Measurements from ENCODE around the gene ZDHHC24.

ZDHHC24 gene

DNA sequence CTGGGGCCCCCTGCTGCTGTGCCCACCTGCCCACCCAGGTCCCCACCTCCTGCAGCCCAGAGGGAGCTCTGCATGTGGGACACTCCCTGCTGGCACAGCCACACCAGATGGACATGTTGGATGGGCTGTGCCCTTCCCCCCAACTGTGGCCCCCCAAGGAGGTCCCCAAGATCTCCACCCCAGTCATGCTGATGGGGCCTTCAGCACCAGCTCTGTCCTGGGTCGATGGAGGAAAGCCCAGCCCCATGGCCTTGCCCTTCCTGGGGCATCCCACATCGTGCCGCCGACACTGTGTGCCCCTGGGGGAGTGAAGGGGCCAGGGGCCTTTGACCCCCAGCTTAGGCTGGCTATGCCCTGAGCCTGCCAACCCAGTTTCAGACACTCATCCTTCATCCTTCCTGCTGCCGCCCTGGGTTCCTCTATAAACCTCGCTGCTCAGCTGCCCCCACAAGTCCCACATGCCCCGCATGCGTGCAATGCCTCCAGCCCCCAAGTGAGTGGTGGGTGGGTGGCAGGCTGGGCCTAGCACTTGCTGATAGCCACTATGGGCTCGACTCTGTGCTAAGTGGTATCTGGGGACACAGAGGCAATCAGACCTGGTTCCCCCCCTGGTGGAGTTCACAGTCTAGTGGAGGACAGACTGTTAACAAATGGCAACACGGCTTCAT lies 69.5 kb downstream of the ZDHHC24 start:
- H3K4me1 ChIP-seq (ENCODE audit: control insufficient read depth, insufficient read depth, low read length, poor library complexity, severe bottlenecking) = peaks cover 17% of the 10 kb centered on the region

DNA sequence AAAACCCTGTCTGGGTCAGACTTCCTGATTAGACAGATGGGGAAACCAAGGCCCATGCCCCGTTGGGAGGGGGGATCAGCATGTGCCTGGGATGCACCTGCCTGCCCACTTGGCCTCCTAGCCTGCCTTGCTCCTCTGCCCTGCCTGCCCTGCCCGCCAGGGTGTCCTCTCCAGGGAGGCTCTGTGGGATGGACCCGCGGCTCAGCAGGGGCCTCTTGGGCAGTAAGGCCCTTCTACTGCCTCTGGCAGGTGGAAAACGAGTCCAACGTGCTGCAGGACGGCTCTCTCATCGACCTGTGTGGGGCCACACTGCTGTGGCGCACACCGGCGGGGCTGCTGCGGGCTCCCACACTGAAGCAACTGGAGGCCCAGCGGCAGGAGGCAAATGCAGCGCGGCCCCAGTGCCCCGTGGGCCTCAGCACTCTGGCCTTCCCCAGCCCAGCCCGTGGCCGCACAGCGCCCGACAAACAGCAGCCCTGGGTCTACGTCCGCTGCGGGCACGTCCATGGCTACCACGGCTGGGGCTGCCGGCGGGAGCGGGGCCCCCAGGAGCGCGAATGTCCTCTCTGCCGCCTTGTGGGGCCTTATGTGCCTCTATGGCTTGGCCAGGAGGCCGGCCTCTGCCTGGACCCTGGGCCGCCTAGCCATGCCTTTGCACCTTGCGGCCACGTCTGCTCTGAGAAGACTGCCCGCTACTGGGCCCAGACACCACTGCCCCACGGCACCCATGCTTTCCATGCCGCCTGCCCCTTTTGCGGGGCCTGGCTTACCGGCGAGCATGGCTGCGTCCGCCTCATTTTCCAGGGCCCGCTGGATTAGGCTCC lies 70.3 kb downstream of the ZDHHC24 start:
- Histone ChIP-seq H3K27ac (ENCODE audit: insufficient read depth, low read length, poor library complexity, severe bottlenecking) (no peak overlapping the region), H3K9me3 (ENCODE audit: control insufficient read depth, low read length) (no peaks in the 10 kb centered on the region), H3K36me3 (ENCODE audit: control insufficient read depth, insufficient read depth, low read length) (peaks cover 16% of the 10 kb centered on the region), H3K27me3 (replicated peaks; ENCODE audit: control insufficient read depth, insufficient read depth, low read length, poor library complexity, severe bottlenecking) (no peaks in the 10 kb centered on the region), H3K4me3 (ENCODE audit: insufficient read depth, low read depth, low read length, poor library complexity, severe bottlenecking) (no peak overlapping the region), H3K4me1 (ENCODE audit: control insufficient read depth, insufficient read depth, low read length, poor library complexity, severe bottlenecking) (peaks cover 12% of the 10 kb centered on the region)
- DNase-seq = no peak

More for the DNA sequence above, 69.5 kb downstream of the ZDHHC24 start:
- Histone ChIP-seq H3K36me3 (ENCODE audit: control insufficient read depth, insufficient read depth, low read length) (peaks cover 16% of the 10 kb centered on the region), H3K9me3 (ENCODE audit: control insufficient read depth, low read length) (no peaks in the 10 kb centered on the region), H3K27me3 (replicated peaks; ENCODE audit: control insufficient read depth, insufficient read depth, low read length, poor library complexity, severe bottlenecking) (no peaks in the 10 kb centered on the region), H3K27ac (ENCODE audit: insufficient read depth, low read length, poor library complexity, severe bottlenecking) (no peak overlapping the region), H3K4me3 (ENCODE audit: insufficient read depth, low read depth, low read length, poor library complexity, severe bottlenecking) (no peak overlapping the region)
- no peak for DNase-seq

DNA sequence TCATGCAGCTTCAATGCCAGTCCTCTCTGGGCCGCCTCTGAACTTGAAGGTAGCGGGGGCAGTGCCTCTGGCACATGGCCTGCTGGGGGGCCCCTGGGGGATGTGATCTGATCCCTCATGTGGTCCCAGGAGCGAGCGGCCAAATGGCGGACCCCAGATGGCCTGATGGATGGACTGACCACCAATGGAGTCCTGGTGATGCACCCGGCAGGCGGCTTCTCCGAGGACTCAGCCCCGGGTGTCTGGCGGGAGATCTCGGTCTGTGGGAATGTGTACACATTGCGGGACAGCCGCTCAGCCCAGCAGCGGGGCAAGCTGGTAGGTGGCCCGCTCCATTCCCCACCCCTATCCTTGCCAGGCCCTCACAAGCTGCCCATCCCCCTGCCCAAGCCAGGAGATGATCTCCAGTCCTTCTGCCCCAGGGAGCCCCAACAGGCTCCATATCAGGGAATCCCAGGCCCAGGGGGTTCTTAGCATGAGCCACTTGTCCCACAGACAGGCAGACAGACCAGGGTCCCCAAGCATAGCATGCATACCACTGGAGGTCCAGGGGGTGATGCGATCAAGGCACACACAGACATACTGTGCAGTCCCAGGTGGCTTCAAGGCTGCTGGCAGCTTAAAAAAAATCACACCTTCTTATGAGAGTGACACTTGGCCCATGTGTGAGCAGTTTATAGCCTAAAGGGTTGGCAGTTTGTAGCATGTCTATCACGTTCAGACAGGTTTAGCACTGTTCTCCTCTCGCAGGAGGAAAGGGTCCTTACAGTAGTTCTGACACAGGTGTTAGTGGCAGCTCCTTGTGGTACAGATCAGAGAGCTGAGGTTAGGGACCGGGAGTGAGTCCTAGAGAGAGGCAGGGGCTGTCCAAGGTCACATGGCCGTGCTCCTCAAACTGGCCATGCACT lies 72.0 kb downstream of the ZDHHC24 start:
- Histone ChIP-seq H3K4me3 (ENCODE audit: insufficient read depth, low read depth, low read length, poor library complexity, severe bottlenecking) (no peak overlapping the region), H3K4me1 (ENCODE audit: control insufficient read depth, insufficient read depth, low read length, poor library complexity, severe bottlenecking) (peaks cover under 1% of the 10 kb centered on the region), H3K9me3 (ENCODE audit: control insufficient read depth, low read length) (no peaks in the 10 kb centered on the region), H3K27ac (ENCODE audit: insufficient read depth, low read length, poor library complexity, severe bottlenecking) (no peak overlapping the region), H3K27me3 (replicated peaks; ENCODE audit: control insufficient read depth, insufficient read depth, low read length, poor library complexity, severe bottlenecking) (no peaks in the 10 kb centered on the region), H3K36me3 (ENCODE audit: control insufficient read depth, insufficient read depth, low read length) (peaks cover 16% of the 10 kb centered on the region)
- DNase-seq = no peak

DNA sequence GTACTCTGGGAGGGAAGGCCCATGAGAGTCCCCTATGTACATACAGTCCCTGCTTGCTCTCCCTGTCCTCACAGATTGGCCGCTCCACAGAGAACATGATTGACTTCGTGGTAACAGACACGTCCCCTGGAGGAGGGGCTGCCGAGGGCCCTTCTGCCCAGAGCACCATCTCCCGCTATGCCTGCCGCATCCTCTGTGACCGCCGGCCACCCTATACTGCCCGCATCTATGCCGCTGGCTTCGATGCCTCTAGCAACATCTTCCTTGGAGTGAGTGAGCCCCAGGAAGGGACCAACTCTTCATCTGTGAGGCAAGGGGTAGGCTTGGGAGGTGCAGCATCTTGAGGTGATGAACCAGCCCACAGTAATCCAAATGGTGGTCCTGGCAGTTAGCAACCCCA lies 72.7 kb downstream of the ZDHHC24 start:
- DNase-seq = no peak
- no peaks in the 10 kb centered on the region for H3K4me1 ChIP-seq (ENCODE audit: control insufficient read depth, insufficient read depth, low read length, poor library complexity, severe bottlenecking)
- no peak overlapping the region for H3K4me3 ChIP-seq (ENCODE audit: insufficient read depth, low read depth, low read length, poor library complexity, severe bottlenecking)
- no peaks in the 10 kb centered on the region for H3K27me3 ChIP-seq (replicated peaks; ENCODE audit: control insufficient read depth, insufficient read depth, low read length, poor library complexity, severe bottlenecking)
- no peaks in the 10 kb centered on the region for H3K9me3 ChIP-seq (ENCODE audit: control insufficient read depth, low read length)
- H3K27ac ChIP-seq (ENCODE audit: insufficient read depth, low read length, poor library complexity, severe bottlenecking) = no peak overlapping the region
- H3K36me3 ChIP-seq (ENCODE audit: control insufficient read depth, insufficient read depth, low read length) = peaks cover 16% of the 10 kb centered on the region

DNA sequence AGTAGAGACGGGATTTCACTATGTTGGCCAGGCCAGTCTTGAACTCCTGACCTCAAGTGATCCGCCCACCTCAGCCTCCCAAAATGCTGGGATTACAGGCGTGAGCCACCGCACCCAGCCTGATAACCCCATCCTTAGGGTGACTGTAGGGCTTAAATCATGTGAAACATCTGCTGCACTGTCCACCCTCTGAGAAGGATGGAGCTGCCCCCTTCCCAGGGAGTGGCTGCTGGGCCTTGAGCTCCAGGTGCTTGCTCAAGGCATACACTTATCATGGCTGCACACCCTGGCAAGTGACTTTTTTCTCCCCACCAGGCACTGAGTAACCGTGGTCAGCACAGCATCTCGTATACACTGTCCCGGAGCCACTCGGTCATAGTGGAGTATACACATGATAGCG lies 73.8 kb downstream of the ZDHHC24 start:
- Histone ChIP-seq H3K36me3 (ENCODE audit: control insufficient read depth, insufficient read depth, low read length) (peaks cover 16% of the 10 kb centered on the region), H3K4me3 (ENCODE audit: insufficient read depth, low read depth, low read length, poor library complexity, severe bottlenecking) (no peak overlapping the region)

DNA sequence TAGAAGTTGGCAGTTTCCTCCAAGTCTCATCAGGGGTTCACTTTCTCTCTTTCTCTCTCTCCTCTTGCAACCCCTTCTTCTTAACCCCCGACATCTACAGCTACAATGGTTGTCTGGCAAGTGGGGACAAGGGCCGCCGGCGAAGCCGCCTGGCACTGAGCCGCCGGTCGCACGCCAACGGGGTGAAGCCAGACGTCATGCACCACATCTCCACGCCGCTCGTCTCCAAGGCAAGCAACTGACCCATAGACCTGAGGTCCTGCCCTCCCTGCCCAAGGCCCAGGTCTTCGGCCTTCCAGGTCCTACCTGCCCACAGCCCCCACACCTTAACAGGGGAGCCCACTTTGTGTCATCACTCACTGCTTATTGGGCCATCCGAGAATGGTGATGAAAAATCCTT lies 74.7 kb downstream of the ZDHHC24 start:
- no peaks in the 10 kb centered on the region for H3K27me3 ChIP-seq (replicated peaks; ENCODE audit: control insufficient read depth, insufficient read depth, low read length, poor library complexity, severe bottlenecking)
- H3K9me3 ChIP-seq (ENCODE audit: control insufficient read depth, low read length) = no peaks in the 10 kb centered on the region
- no peak for DNase-seq
- no peak overlapping the region for H3K27ac ChIP-seq (ENCODE audit: insufficient read depth, low read length, poor library complexity, severe bottlenecking)
- peaks cover 16% of the 10 kb centered on the region for H3K36me3 ChIP-seq (ENCODE audit: control insufficient read depth, insufficient read depth, low read length)
- H3K4me3 ChIP-seq (ENCODE audit: insufficient read depth, low read depth, low read length, poor library complexity, severe bottlenecking) = no peak overlapping the region
- H3K4me1 ChIP-seq (ENCODE audit: control insufficient read depth, insufficient read depth, low read length, poor library complexity, severe bottlenecking) = peaks cover 13% of the 10 kb centered on the region

More for the DNA sequence above, 73.8 kb downstream of the ZDHHC24 start:
- Histone ChIP-seq H3K27ac (ENCODE audit: insufficient read depth, low read length, poor library complexity, severe bottlenecking) (no peak overlapping the region), H3K4me1 (ENCODE audit: control insufficient read depth, insufficient read depth, low read length, poor library complexity, severe bottlenecking) (peaks cover 10% of the 10 kb centered on the region), H3K27me3 (replicated peaks; ENCODE audit: control insufficient read depth, insufficient read depth, low read length, poor library complexity, severe bottlenecking) (no peaks in the 10 kb centered on the region), H3K9me3 (ENCODE audit: control insufficient read depth, low read length) (no peaks in the 10 kb centered on the region)
- no peak for DNase-seq
